ENCODE measurements around the gene DPM3.
A peak's percentile ranks its signal among the peaks of the same experiment; 100 is the strongest.

The DPM3 gene

DNA sequence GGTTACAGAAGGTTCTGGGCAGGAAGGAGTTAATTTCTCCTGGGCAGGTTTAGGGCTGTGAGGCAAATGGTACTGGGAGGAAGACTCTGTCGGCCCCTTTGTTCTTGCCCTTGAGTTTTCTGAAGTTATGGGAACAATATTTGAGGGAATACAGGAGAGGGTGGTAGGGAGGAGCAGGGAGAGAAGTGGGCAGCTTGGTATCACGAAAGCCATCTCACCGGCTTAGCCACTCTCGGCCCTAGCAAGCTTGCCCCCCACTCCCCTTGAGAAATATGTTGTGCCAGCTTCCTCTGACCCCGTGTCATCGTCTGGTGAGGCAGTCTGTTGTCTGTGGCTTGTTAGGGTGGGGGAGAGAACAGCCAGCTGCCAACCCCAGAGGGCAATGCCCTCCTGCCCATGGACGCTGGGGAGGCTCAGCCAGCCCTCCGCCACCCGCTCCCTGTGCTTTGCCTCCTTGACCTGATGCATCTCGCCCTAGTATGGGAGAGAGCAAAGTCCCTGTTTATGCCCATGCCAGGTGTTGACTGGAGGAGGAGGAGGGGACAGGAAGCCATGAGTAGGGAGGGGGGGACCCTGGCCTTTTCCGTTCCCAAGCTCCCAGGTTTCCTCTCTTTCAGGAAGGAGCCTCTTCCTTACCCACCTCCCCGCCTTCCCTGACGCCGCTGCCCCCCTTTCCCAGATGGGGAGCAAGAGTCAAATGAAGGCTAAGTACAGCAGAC lies 11.4 kb downstream of the DPM3 start:
- Histone ChIP-seq H3K27me3 (ENCODE audit: insufficient read depth, poor library complexity, severe bottlenecking) (no peaks in the 10 kb centered on the region), H3K27ac (ENCODE audit: poor library complexity, severe bottlenecking) (peak overlapping the region; percentile 91), H3K36me3 (ENCODE audit: low read depth) (peaks cover 35% of the 10 kb centered on the region), H3K4me1 (ENCODE audit: insufficient read depth, poor library complexity, severe bottlenecking) (peaks cover 45% of the 10 kb centered on the region), H3K9me3 (ENCODE audit: severe bottlenecking) (no peaks in the 10 kb centered on the region), H3K4me3 (ENCODE audit: severe bottlenecking) (peak overlapping the region; percentile 64)
- TF ChIP-seq, protein P1, sequence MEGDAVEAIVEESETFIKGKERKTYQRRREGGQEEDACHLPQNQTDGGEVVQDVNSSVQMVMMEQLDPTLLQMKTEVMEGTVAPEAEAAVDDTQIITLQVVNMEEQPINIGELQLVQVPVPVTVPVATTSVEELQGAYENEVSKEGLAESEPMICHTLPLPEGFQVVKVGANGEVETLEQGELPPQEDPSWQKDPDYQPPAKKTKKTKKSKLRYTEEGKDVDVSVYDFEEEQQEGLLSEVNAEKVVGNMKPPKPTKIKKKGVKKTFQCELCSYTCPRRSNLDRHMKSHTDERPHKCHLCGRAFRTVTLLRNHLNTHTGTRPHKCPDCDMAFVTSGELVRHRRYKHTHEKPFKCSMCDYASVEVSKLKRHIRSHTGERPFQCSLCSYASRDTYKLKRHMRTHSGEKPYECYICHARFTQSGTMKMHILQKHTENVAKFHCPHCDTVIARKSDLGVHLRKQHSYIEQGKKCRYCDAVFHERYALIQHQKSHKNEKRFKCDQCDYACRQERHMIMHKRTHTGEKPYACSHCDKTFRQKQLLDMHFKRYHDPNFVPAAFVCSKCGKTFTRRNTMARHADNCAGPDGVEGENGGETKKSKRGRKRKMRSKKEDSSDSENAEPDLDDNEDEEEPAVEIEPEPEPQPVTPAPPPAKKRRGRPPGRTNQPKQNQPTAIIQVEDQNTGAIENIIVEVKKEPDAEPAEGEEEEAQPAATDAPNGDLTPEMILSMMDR (IDR thresholded peaks at IDR 0.05; ENCODE audit: poor library complexity, severe bottlenecking): no peak
- DNase-seq (ENCODE audit: low spot score): no peak
- no peak for ATAC-seq (ENCODE audit: low read depth)

DNA sequence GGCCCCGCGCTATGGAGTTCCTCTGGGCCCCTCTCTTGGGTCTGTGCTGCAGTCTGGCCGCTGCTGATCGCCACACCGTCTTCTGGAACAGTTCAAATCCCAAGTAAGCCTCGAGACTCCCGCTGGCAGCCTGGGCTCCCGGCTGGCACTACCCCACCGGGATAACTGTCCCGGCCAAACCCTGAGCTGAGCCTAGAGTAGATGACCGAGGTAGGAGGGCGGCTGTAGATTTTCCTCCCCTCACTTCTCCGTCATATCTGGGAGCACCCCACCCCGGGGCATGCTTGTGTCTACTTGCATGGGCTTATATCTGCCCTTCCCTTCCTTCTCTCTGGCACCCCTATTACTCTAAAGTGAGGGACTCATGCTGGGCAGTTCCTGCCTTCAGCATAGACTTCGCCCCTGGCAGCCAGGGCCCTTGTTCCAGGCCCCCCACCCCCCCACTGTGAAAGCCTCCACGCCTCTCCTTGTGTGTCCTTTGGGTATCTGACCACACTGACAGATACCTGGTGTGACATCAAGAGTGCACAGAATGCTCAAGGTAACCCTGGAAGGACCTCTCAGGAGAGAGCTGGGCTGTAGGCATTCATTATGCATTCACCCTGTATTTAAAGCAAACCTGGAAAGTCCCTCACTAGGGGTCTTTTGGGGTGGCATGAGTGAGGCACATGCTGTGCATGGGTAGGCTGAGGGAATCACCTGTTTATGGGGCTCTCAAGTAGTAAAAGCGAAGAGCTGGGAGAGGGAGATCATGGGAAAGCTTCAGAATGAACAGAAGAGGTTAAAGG lies 12.2 kb downstream of the DPM3 start:
- Histone ChIP-seq H3K27ac (ENCODE audit: poor library complexity, severe bottlenecking) (peak overlapping the region; percentile 91), H3K4me3 (ENCODE audit: severe bottlenecking) (peak overlapping the region; percentile 64), H3K36me3 (ENCODE audit: low read depth) (peaks cover 27% of the 10 kb centered on the region), H3K27me3 (ENCODE audit: insufficient read depth, poor library complexity, severe bottlenecking) (no peaks in the 10 kb centered on the region), H3K4me1 (ENCODE audit: insufficient read depth, poor library complexity, severe bottlenecking) (peaks cover 51% of the 10 kb centered on the region), H3K9me3 (ENCODE audit: severe bottlenecking) (no peaks in the 10 kb centered on the region)
- no peak for DNase-seq (ENCODE audit: low spot score)
- ATAC-seq (ENCODE audit: low read depth): no peak; the same call in 2 of the 3 replicates
- TF ChIP-seq, protein P1 (IDR thresholded peaks at IDR 0.05; ENCODE audit: poor library complexity, severe bottlenecking): no peak

- H3K27me3 ChIP-seq (ENCODE audit: insufficient read depth, poor library complexity, severe bottlenecking): no peaks in the 10 kb centered on the region
- peak within 1 kb of the TSS; percentile 64 for H3K4me3 ChIP-seq (ENCODE audit: severe bottlenecking)
- H3K27ac ChIP-seq (ENCODE audit: poor library complexity, severe bottlenecking): peak within 1 kb of the TSS; percentile 91
- H3K9me3 ChIP-seq (ENCODE audit: severe bottlenecking): no peaks in the 10 kb centered on the region
- ATAC-seq (ENCODE audit: low read depth) (peak; percentile 32), DNase-seq (ENCODE audit: low spot score) (peak; percentile 81)
- H3K4me1 ChIP-seq (ENCODE audit: insufficient read depth, poor library complexity, severe bottlenecking): peaks cover 51% of the 10 kb centered on the region
- TF ChIP-seq, protein P1 (IDR thresholded peaks at IDR 0.05; ENCODE audit: poor library complexity, severe bottlenecking): no peak
- peaks cover 19% of the 10 kb centered on the region for H3K36me3 ChIP-seq (ENCODE audit: low read depth)
These were observed 13.0 kb downstream of the DPM3 start, which contains the start of gene EFNA1 for GRCh38 chr1:155127105-155127966. Gene EFNA1, plus strand, starts transcription at chr1:155127876. Its CDS starts 102 bp downstream, at chr1:155127978.

DNA sequence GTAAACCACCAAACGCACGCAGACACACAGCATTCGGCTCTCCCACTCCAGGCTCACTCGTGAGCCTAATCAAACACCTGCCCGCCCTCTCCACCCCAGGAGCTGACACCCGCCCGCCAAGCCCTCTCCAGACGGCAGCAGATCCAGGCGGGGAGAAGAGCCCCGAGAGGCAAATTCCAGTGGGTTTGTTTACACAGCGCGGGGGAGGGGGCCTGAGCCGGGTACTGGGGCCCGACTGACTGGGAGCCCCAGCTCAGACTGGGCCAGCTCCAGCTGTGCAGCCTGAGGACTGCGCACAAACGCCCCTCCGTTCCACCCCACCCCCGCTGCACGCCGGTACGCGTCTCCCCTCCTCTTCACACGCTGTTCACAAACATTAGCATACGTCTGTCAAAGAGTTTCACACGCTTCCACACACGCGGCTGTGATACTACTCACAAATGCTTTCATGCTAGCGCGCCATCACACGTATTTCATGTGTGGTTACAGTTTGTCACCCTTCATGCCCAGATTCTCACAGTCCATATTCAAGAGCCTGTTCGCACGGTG lies 13.7 kb downstream of the DPM3 start:
- H3K4me1 ChIP-seq (ENCODE audit: insufficient read depth, poor library complexity, severe bottlenecking): peaks cover 49% of the 10 kb centered on the region

More for the DNA sequence above, 13.7 kb downstream of the DPM3 start:
- no peaks in the 10 kb centered on the region for H3K27me3 ChIP-seq (ENCODE audit: insufficient read depth, poor library complexity, severe bottlenecking)
- no peaks in the 10 kb centered on the region for H3K9me3 ChIP-seq (ENCODE audit: severe bottlenecking)
- peak overlapping the region; percentile 64 for H3K4me3 ChIP-seq (ENCODE audit: severe bottlenecking)
- H3K36me3 ChIP-seq (ENCODE audit: low read depth): peaks cover 13% of the 10 kb centered on the region
- TF ChIP-seq, protein P1 (IDR thresholded peaks at IDR 0.05; ENCODE audit: poor library complexity, severe bottlenecking): no peak
- peak overlapping the region; percentile 91 for H3K27ac ChIP-seq (ENCODE audit: poor library complexity, severe bottlenecking)
- DNase-seq (ENCODE audit: low spot score): peak; percentile 72
- ATAC-seq (ENCODE audit: low read depth): peak; percentile 3; the same call in 1 of the 3 replicates

Measured in RWPE2 (cell line).